WERI-Rb-1 (cell line): Measurements from ENCODE around the gene CIAPIN1.

Experiments
- DNase-seq: peaks from one replicate; pipeline ENCODE4 v3.0.0-alpha.2; 2020
- H3K27ac ChIP-seq: fragments of 250-450 bp; sonication (Bioruptor Pico); 2 replicates; pipeline ENCODE4 v1.5.1; 2020; ENCODE audit warnings: mild to moderate bottlenecking, moderate library complexity
- H3K27me3 ChIP-seq: fragments of 250-450 bp; sonication (Bioruptor Pico); 2 replicates; pipeline ENCODE4 v1.5.1; 2021; ENCODE audit warnings: mild to moderate bottlenecking, low read depth, moderate library complexity; ENCODE audit not compliant: insufficient read depth, severe bottlenecking
- H3K36me3 ChIP-seq: fragments of 250-450 bp; sonication (Bioruptor Pico); 2 replicates; pipeline ENCODE4 v1.5.1; 2020; ENCODE audit warnings: mild to moderate bottlenecking, moderate library complexity
- H3K4me3 ChIP-seq: 2 replicates; pipeline ENCODE4 v1.5.1; 2011; ENCODE audit warnings: low read depth, mild to moderate bottlenecking, control low read depth, low read length
- H3K9me3 ChIP-seq: fragments of 250-450 bp; sonication (Bioruptor Pico); 2 replicates; pipeline ENCODE4 v1.5.1; 2021; ENCODE audit warnings: mild to moderate bottlenecking, moderate library complexity; ENCODE audit not compliant: severe bottlenecking
- TF ChIP-seq, protein P1 (sequence below): IDR thresholded peaks from 2 replicates; pipeline ENCODE4 v1.5.1; 2011; ENCODE audit warnings: low read depth, mild to moderate bottlenecking, control low read depth, inconsistent platforms, low read length

Gene CIAPIN1

DNA sequence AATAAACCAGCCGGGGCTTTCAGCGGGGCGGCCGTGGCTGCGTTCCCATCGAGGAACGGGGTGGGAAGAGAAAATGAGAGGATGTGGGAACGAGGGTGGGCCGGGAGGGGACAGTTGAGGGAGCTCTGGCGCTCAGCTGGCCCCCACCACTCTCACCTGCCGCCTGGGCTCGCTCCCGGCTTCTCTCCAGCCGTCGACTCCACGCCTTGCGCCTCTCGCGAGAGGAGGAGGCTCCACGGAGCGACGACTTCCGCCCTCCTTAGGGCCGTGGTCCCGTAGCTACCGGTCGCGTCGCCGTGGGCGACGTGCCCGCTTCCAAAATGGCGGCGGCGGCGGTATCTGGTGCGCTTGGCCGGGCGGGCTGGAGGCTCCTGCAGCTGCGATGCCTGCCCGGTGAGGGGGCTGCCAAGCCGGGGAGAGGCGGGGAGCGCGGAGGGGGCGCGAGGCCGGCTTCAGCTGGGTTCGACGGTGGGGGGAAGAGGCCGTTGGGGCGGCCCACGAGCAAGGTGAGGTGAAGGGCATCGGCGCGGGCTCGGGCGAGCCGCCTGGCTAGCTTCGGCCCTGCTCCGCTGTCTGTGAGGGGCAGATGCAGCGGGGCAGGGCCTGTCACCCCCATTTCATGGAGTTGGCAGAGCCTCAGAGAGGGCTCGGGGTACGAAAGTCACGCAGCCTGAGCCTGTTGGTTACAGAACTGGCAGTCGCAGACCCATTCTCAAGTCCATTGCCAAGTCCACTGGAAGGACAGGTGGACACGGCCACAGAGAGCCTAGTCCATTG is at the start of gene CIAPIN1, which contains the start of gene COQ9:
CIAPIN1 (minus strand) TSS at position 200 of the 777 bp plus-strand sequence. CDS start 6,457 bp downstream, outside the sequence.
COQ9 (plus strand) TSS at position 294 of the 777 bp plus-strand sequence; CDS start at position 321, 27 bp downstream.
- TF ChIP-seq, protein P1, sequence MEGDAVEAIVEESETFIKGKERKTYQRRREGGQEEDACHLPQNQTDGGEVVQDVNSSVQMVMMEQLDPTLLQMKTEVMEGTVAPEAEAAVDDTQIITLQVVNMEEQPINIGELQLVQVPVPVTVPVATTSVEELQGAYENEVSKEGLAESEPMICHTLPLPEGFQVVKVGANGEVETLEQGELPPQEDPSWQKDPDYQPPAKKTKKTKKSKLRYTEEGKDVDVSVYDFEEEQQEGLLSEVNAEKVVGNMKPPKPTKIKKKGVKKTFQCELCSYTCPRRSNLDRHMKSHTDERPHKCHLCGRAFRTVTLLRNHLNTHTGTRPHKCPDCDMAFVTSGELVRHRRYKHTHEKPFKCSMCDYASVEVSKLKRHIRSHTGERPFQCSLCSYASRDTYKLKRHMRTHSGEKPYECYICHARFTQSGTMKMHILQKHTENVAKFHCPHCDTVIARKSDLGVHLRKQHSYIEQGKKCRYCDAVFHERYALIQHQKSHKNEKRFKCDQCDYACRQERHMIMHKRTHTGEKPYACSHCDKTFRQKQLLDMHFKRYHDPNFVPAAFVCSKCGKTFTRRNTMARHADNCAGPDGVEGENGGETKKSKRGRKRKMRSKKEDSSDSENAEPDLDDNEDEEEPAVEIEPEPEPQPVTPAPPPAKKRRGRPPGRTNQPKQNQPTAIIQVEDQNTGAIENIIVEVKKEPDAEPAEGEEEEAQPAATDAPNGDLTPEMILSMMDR: no peak
- Histone ChIP-seq H3K27ac (peak within 1 kb of the TSS; percentile 91), H3K9me3 (no peaks in the 10 kb centered on the region), H3K27me3 (no peaks in the 10 kb centered on the region), H3K4me3 (peak within 1 kb of the TSS; percentile 80), H3K36me3 (peaks cover 13% of the 10 kb centered on the region)
- peak; percentile 94 for DNase-seq

DNA sequence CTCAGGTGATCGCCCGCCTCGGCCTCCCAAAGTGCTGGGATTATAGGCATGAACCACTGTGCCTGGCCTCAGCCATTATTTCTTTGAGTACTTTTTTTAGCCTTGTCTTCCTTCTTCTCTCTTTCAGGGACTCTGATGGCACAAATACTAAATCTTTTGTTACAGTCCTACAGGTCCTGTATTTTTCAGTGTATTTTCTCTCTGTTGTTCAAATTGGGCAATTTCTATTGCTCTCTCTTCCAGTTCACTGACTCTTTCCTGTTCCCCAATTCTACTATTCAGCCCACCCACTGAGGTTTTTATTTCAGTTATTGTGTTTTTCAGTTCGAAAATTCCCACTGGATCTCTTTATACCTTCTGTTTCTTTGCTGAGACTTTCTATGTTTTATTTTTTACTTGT is 46.6 kb upstream of the CIAPIN1 start:
- Histone ChIP-seq H3K36me3 (no peaks in the 10 kb centered on the region), H3K4me3 (no peak overlapping the region), H3K9me3 (peaks cover 5% of the 10 kb centered on the region), H3K27me3 (no peaks in the 10 kb centered on the region), H3K27ac (no peak overlapping the region)
- TF ChIP-seq, protein P1: no peak
- DNase-seq: no peak

DNA sequence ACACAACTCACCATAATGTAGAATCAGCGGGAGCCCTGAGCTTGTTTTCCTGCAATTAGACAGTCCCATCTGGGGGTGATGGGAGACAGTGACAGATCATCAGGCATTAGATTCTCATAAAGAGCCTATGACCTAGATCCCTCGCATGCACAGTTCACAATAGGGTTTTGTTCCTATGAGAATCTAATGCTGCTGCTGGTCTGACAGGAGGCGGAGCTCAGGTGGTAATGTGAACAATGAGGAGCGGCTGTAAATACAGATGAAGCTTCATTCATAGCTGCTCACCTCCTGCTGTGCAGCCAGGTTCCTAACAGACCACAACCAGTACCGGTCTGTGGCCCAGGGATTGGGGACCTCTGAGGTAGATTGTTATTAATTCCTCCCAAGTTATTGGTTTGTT is 42.0 kb upstream of the CIAPIN1 start:
- TF ChIP-seq, protein P1: no peak
- no peak overlapping the region for H3K27ac ChIP-seq
- DNase-seq: no peak
- no peak overlapping the region for H3K4me3 ChIP-seq
- H3K9me3 ChIP-seq: peaks cover 5% of the 10 kb centered on the region
- H3K27me3 ChIP-seq: no peaks in the 10 kb centered on the region
- no peaks in the 10 kb centered on the region for H3K36me3 ChIP-seq

DNA sequence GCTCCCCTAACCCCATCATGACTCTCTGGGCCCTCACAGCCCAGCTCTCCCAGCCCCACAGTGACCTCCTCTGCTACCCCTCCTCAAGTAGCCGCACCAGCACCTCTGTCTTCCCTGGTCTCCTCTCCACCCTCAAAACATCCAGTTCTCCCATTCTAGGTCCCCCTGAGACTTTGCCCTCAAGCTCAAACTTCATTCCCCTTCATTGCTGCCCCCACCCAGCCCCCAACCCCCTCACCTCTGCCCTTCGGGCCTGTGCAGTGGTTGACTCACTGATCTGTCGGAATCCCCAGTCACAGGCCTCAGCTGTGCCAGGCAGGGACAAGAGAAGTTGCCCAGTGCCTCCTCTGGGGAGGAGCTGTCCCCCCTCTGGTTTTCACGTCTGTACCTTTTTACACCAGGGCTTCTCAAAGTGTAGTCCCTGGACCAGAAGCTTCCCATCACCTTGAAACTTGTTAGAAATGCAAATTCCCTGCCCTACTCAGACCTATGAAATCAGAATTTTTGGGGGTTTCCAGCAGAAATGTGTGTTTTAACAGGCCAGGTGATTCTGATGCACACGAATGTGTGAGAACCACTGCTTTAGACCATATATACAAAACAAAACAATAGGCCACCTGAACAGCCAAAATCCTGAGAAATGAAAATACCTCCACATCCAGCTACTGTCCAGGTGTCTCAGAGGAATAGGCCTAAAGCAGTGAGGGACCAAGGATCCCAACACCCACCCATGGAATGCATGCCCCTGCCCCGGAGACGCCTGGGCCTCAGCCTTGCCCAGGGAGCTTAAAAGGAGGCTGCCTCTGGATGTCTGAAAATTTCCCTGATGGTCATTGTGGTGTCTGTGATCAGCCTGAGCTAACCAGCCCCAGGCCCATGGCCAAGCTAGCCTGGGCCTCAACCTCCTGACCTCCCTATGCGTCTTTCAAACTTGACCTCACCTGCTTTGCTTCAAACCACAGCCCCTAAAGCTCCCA is 40.0 kb upstream of the CIAPIN1 start:
- Histone ChIP-seq H3K9me3 (peaks cover 5% of the 10 kb centered on the region), H3K4me3 (peak overlapping the region; percentile 34), H3K27me3 (no peaks in the 10 kb centered on the region), H3K27ac (no peak overlapping the region; the same call in 1 of the 2 replicates), H3K36me3 (no peaks in the 10 kb centered on the region)
- TF ChIP-seq, protein P1: no peak
- no peak for DNase-seq

DNA sequence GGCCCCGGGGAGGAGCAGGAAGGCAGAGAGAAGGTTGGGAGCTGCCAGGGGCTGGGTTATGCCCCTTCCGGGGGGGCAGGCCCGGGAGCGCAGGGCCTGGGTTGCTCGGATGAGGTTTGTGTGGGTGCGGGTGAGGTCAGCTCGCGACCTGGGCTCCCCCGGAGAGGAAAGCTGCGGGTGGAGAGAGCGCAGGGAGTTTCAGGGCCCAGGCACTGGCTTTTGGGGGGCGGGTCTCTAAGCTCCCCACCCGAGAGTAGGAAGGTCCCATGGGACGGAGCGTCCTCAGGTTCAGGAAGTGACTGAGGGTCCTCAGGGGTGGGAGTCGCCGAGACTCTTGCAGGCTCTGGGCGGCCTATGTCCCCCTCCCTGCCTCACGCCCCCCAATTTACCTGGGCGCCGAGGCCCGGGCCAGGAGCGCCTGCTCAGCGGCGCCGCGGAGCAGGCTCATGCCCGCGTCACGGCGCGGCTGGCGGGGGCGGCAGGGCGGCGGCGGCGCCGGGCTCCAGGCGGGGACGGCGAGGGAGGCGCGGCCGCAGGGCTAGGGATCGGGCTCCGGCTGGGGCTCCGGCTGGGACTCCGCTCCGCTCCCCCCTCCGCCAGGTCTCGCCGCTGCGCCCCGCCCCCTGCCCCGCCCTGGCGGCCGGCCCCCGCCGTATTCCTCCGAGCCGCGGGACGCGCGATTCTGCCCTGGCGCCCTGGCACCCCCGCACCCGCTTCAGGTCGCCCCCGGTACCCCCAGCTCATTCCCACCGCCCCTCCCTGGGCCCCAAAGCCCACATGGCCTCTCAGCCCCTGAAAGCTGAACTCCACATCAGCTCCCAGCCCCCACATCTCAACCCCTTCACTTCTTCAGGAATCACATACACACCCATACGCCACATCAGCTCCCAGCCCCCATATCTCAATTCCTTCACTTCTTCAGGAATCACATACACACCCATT is 39.0 kb upstream of the CIAPIN1 start, which contains the start of gene DOK4:
DOK4 (minus strand) TSS at position 578 of the 942 bp plus-strand sequence. CDS start 6,986 bp downstream, outside the sequence.
- TF ChIP-seq, protein P1: no peak
- Histone ChIP-seq H3K4me3 (peak within 1 kb of the TSS; percentile 63), H3K9me3 (peaks cover 5% of the 10 kb centered on the region), H3K27me3 (no peaks in the 10 kb centered on the region), H3K36me3 (no peaks in the 10 kb centered on the region), H3K27ac (no peak within 1 kb of the TSS; the same call in 1 of the 2 replicates)
- DNase-seq: peak; percentile 76
